Measurements from ENCODE around the gene STMN1. TPM values are rescaled to one million over a fixed set of nuclear protein-coding genes. Genes with fewer than 3 reads are reported as not detected.

The STMN1 gene
- total RNA-seq, 1 donor, result 34.7 TPM

GRCh38 chr1:25917996-25918395 lies 11.8 kb upstream of the STMN1 start:
- TF ChIP-seq, protein P1, sequence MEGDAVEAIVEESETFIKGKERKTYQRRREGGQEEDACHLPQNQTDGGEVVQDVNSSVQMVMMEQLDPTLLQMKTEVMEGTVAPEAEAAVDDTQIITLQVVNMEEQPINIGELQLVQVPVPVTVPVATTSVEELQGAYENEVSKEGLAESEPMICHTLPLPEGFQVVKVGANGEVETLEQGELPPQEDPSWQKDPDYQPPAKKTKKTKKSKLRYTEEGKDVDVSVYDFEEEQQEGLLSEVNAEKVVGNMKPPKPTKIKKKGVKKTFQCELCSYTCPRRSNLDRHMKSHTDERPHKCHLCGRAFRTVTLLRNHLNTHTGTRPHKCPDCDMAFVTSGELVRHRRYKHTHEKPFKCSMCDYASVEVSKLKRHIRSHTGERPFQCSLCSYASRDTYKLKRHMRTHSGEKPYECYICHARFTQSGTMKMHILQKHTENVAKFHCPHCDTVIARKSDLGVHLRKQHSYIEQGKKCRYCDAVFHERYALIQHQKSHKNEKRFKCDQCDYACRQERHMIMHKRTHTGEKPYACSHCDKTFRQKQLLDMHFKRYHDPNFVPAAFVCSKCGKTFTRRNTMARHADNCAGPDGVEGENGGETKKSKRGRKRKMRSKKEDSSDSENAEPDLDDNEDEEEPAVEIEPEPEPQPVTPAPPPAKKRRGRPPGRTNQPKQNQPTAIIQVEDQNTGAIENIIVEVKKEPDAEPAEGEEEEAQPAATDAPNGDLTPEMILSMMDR (IDR thresholded peaks at IDR 0.05; ENCODE audit: extremely low read depth, low read depth, low read length), result no peak
- Histone ChIP-seq H4K20me1 (ENCODE audit: insufficient read depth, low read length) (no peaks in the 10 kb centered on the region), H3K4me1 (ENCODE audit: insufficient read depth, low read length) (peaks cover 17% of the 10 kb centered on the region), H3K27ac (ENCODE audit: low read depth, low read length) (no peak overlapping the region), H3K79me2 (ENCODE audit: insufficient read depth, low read length) (no peaks in the 10 kb centered on the region), H3K27me3 (ENCODE audit: insufficient read depth, low read length) (no peaks in the 10 kb centered on the region), H3K9me3 (ENCODE audit: low read depth, low read length) (no peaks in the 10 kb centered on the region), H3K4me3 (ENCODE audit: insufficient read depth, low read length) (no peak overlapping the region), H3K4me2 (ENCODE audit: insufficient read depth, low read length) (no peak overlapping the region), H2AFZ (ENCODE audit: low read length) (peak overlapping the region; percentile 36), H3K36me3 (ENCODE audit: insufficient read depth, low read length) (no peaks in the 10 kb centered on the region)
- no peak for DNase-seq (ENCODE audit: insufficient read length, low spot score, missing footprints)

DNA sequence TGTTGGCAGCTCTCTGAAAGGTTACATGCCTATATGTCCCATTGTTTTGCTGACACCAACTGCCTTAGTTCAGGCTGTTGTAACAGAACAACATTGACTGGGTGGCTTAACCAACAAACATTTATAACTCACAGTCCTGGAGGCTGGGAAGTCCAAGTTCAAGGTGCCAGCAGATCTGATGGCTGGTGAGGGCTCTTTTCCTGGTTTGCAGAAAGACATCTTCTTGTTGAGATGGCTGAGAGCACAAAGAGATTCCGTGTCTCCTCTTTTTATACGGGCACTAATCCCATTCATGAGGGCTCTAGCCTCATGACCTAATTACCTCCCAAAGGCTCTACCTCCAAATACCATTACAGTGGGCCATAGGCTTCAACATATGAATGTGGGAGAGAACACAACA lies 10.2 kb upstream of the STMN1 start:
- Histone ChIP-seq H3K4me1 (ENCODE audit: insufficient read depth, low read length) (peaks cover 21% of the 10 kb centered on the region), H3K9me3 (ENCODE audit: low read depth, low read length) (no peaks in the 10 kb centered on the region), H2AFZ (ENCODE audit: low read length) (no peak overlapping the region), H4K20me1 (ENCODE audit: insufficient read depth, low read length) (no peaks in the 10 kb centered on the region), H3K36me3 (ENCODE audit: insufficient read depth, low read length) (no peaks in the 10 kb centered on the region), H3K4me2 (ENCODE audit: insufficient read depth, low read length) (no peak overlapping the region), H3K4me3 (ENCODE audit: insufficient read depth, low read length) (no peak overlapping the region), H3K27ac (ENCODE audit: low read depth, low read length) (no peak overlapping the region), H3K79me2 (ENCODE audit: insufficient read depth, low read length) (no peaks in the 10 kb centered on the region), H3K27me3 (ENCODE audit: insufficient read depth, low read length) (no peaks in the 10 kb centered on the region)
- no peak for DNase-seq (ENCODE audit: insufficient read length, low spot score, missing footprints)
- TF ChIP-seq, protein P1 (IDR thresholded peaks at IDR 0.05; ENCODE audit: extremely low read depth, low read depth, low read length), result no peak

DNA sequence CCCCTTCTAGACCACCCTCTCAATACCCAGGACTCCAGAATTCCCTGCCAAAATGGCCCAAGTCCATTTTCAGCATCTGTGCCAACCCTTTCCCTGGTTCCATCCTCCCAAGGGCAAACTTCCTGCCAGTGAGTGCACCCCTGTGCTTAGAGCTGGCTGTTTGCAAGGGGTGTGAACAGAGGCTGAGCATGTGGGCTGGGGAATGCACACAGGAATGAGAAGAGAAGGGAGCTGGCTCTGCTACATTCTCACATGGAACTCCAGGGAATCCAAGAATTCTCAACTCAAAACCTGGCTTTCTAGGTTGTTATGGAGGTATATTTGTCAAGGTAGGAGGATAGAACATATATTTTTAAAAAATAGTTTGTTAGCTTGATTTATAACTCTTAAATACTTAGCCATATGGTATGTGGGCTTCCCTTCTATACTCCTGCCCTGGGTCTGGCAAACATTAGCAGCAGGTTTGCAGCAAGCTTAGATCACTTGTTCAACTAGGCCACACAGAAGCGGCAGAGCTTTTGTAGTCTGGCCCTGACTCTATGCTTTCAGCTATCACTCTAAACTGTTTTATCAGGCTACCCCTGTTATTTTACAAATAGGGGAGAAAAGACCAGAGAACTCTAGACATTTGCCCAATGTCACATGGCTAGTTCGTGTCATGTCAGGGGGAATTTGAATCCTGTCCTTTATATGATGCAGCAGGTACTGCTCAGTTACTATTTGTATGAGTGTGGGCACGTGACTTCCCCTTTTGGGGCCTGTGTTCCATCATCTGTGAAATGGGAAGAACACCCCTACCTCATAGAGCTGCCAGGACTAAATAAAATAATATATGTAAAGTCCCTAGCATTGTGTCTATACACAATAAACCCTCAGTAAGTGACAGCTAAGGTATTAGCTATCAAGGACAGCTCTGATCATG lies 8.1 kb upstream of the STMN1 start:
- Histone ChIP-seq H3K36me3 (ENCODE audit: insufficient read depth, low read length) (no peaks in the 10 kb centered on the region), H3K9me3 (ENCODE audit: low read depth, low read length) (no peaks in the 10 kb centered on the region), H3K27ac (ENCODE audit: low read depth, low read length) (no peak overlapping the region), H3K4me2 (ENCODE audit: insufficient read depth, low read length) (no peak overlapping the region), H2AFZ (ENCODE audit: low read length) (peak overlapping the region; percentile 10), H3K4me3 (ENCODE audit: insufficient read depth, low read length) (no peak overlapping the region), H3K27me3 (ENCODE audit: insufficient read depth, low read length) (no peaks in the 10 kb centered on the region), H3K79me2 (ENCODE audit: insufficient read depth, low read length) (no peaks in the 10 kb centered on the region), H3K4me1 (ENCODE audit: insufficient read depth, low read length) (peaks cover 21% of the 10 kb centered on the region), H4K20me1 (ENCODE audit: insufficient read depth, low read length) (no peaks in the 10 kb centered on the region)
- TF ChIP-seq, protein P1 (IDR thresholded peaks at IDR 0.05; ENCODE audit: extremely low read depth, low read depth, low read length), result no peak
- DNase-seq (ENCODE audit: insufficient read length, low spot score, missing footprints), result no peak

GRCh38 chr1:25913206-25913605 lies 7.0 kb upstream of the STMN1 start:
- TF ChIP-seq, protein P1 (IDR thresholded peaks at IDR 0.05; ENCODE audit: extremely low read depth, low read depth, low read length), result no peak
- H3K9me3 ChIP-seq (ENCODE audit: low read depth, low read length), result no peaks in the 10 kb centered on the region
- no peaks in the 10 kb centered on the region for H4K20me1 ChIP-seq (ENCODE audit: insufficient read depth, low read length)
- no peaks in the 10 kb centered on the region for H3K36me3 ChIP-seq (ENCODE audit: insufficient read depth, low read length)
- peak overlapping the region; percentile 25 for H2AFZ ChIP-seq (ENCODE audit: low read length)
- no peak overlapping the region for H3K4me2 ChIP-seq (ENCODE audit: insufficient read depth, low read length)
- no peaks in the 10 kb centered on the region for H3K27me3 ChIP-seq (ENCODE audit: insufficient read depth, low read length)
- DNase-seq (ENCODE audit: insufficient read length, low spot score, missing footprints), result no peak
- no peak overlapping the region for H3K27ac ChIP-seq (ENCODE audit: low read depth, low read length)
- H3K4me1 ChIP-seq (ENCODE audit: insufficient read depth, low read length), result peaks cover 21% of the 10 kb centered on the region
- H3K4me3 ChIP-seq (ENCODE audit: insufficient read depth, low read length), result no peak overlapping the region
- H3K79me2 ChIP-seq (ENCODE audit: insufficient read depth, low read length), result no peaks in the 10 kb centered on the region

Data from osteoblast (primary cell).